Left ventricle myocardium inferior (tissue), 1 donor: ENCODE results near the gene PCDH15. TPM values are rescaled to one million over a fixed set of nuclear protein-coding genes. Genes with fewer than 3 reads are reported as not detected.

Source experiments
- DNase-seq: peaks from one replicate; pipeline ENCODE4 v3.0.0-alpha.2; 2020
- H3K27ac ChIP-seq: fragments of 200-600 bp; replicated peaks from 2 replicates; pipeline ENCODE4 v1.8.0; 2021
- H3K27me3 ChIP-seq: fragments of 200-600 bp; 2 replicates; pipeline ENCODE4 v1.8.0; 2021; ENCODE audit warnings: low read depth
- H3K36me3 ChIP-seq: fragments of 200-600 bp; 2 replicates; pipeline ENCODE4 v1.8.0; 2021
- H3K4me1 ChIP-seq: fragments of 200-600 bp; 2 replicates; pipeline ENCODE4 v1.8.0; 2021
- H3K4me3 ChIP-seq: fragments of 200-600 bp; 2 replicates; pipeline ENCODE4 v1.8.0; 2021; ENCODE audit warnings: mild to moderate bottlenecking, moderate library complexity
- H3K9me3 ChIP-seq: fragments of 200-600 bp; replicated peaks from 2 replicates; pipeline ENCODE4 v1.8.0; 2021
- CTCF ChIP-seq: fragments of 200-600 bp; IDR thresholded peaks from 2 replicates; pipeline ENCODE4 v1.8.0; 2021; ENCODE audit warnings: antibody characterized with exemption, mild to moderate bottlenecking, borderline replicate concordance
- intact Hi-C: fragments of 100-400 bp; cut with micrococcal nuclease; formaldehyde crosslinking; loops from one replicate; pipeline ENCODE4 v1.11.0; 2022
- total RNA-seq: library from RNA; stranded (reverse); fragmentation: NEBNext Ultra II Directional; extraction: Animal tissue kit (Norgen Biotek cat#: 25700); gene quantifications from one replicate; pipeline ENCODE4 v1.2.1, GENCODE V29; 2021
- donor health status: DM: no; HTN: yes; CAD: no; lungs with severe emphysema.

Gene PCDH15
- total RNA-seq, 1 donor from 2014 or later, result 0.19 TPM

GRCh38 chr10:53904506-53905241 lies 896.4 kb downstream of the PCDH15 start:
- no peaks in the 10 kb centered on the region for H3K36me3 ChIP-seq
- DNase-seq, result no peak
- intact Hi-C loops, result no loop called here
- no peaks in the 10 kb centered on the region for H3K27me3 ChIP-seq
- H3K9me3 ChIP-seq, result no peaks in the 10 kb centered on the region
- H3K4me3 ChIP-seq, result no peak overlapping the region
- H3K27ac ChIP-seq, result no peak overlapping the region
- no peaks in the 10 kb centered on the region for H3K4me1 ChIP-seq
- no peak for TF ChIP-seq CTCF

GRCh38 chr10:53903756-53904155 lies 897.3 kb downstream of the PCDH15 start:
- no peaks in the 10 kb centered on the region for H3K27me3 ChIP-seq
- no peak overlapping the region for H3K27ac ChIP-seq
- H3K4me1 ChIP-seq, result no peaks in the 10 kb centered on the region
- intact Hi-C loops, result no loop called here
- no peak for DNase-seq
- no peaks in the 10 kb centered on the region for H3K9me3 ChIP-seq
- no peak overlapping the region for H3K4me3 ChIP-seq
- no peak for TF ChIP-seq CTCF
- H3K36me3 ChIP-seq, result no peaks in the 10 kb centered on the region

GRCh38 chr10:53899463-53900160 lies 901.4 kb downstream of the PCDH15 start:
- H3K27me3 ChIP-seq, result no peaks in the 10 kb centered on the region
- no peaks in the 10 kb centered on the region for H3K36me3 ChIP-seq
- no peak overlapping the region for H3K4me3 ChIP-seq
- no peaks in the 10 kb centered on the region for H3K9me3 ChIP-seq
- no peak for DNase-seq
- no peak overlapping the region for H3K27ac ChIP-seq
- TF ChIP-seq CTCF, result no peak
- H3K4me1 ChIP-seq, result no peaks in the 10 kb centered on the region
- intact Hi-C loops, result no loop called here

GRCh38 chr10:53898532-53898931 lies 902.5 kb downstream of the PCDH15 start:
- DNase-seq, result no peak
- no peaks in the 10 kb centered on the region for H3K4me1 ChIP-seq
- no peaks in the 10 kb centered on the region for H3K27me3 ChIP-seq
- TF ChIP-seq CTCF, result no peak
- H3K9me3 ChIP-seq, result no peaks in the 10 kb centered on the region
- H3K4me3 ChIP-seq, result no peak overlapping the region
- intact Hi-C loops, result no loop called here
- no peaks in the 10 kb centered on the region for H3K36me3 ChIP-seq
- no peak overlapping the region for H3K27ac ChIP-seq

GRCh38 chr10:53894145-53894544 lies 906.9 kb downstream of the PCDH15 start:
- no peak overlapping the region for H3K27ac ChIP-seq
- DNase-seq, result no peak
- intact Hi-C loops, result no loop called here
- no peaks in the 10 kb centered on the region for H3K4me1 ChIP-seq
- no peaks in the 10 kb centered on the region for H3K27me3 ChIP-seq
- TF ChIP-seq CTCF, result no peak
- H3K36me3 ChIP-seq, result no peaks in the 10 kb centered on the region
- H3K9me3 ChIP-seq, result no peaks in the 10 kb centered on the region
- H3K4me3 ChIP-seq, result no peak overlapping the region
